Panc1 (cell line): ENCODE results near the gene PSAP. TPM values are rescaled to one million over a fixed set of nuclear protein-coding genes. Genes with fewer than 3 reads are reported as not detected.

Experiments
- ATAC-seq: fragments of 200-7000 bp; cut with Tn5 transposase; 2 replicates; pipeline ENCODE4 v1.9.1; 2020; ENCODE audit warnings: mild to moderate bottlenecking, moderate library complexity
- BruUV-seq: library from RNA; stranded (reverse); fragments of 400-500 nt; replicated peaks from 2 replicates; lab custom pipeline; 2021; lab: Mats Ljungman, UMichigan
- CTCF ChIA-PET: fragments of 300-600 bp; sonication (Branson Sonifier 250); formaldehyde crosslinking; loops from one replicate; lab custom pipeline; 2022; ENCODE audit warnings: antibody characterized with exemption; lab: Charles Lee
- POLR2A ChIA-PET: fragments of 300-600 bp; sonication (Branson Sonifier 250); formaldehyde crosslinking; loops from one replicate; lab custom pipeline; 2022; ENCODE audit warnings: antibody characterized with exemption; lab: Charles Lee
- DNase-seq: peaks from one replicate; pipeline ENCODE4 v3.0.0-alpha.2; 2010; ENCODE audit warnings: low read depth, low spot score
- H3K27ac ChIP-seq: 2 replicates; pipeline ENCODE4 v1.5.1; 2011; ENCODE audit warnings: mild to moderate bottlenecking, low read length, inconsistent platforms
- H3K27me3 ChIP-seq: fragments of 200-500 bp; sonication (Bioruptor generic); 2 replicates; pipeline ENCODE4 v1.6.0; 2014; ENCODE audit warnings: low read length, inconsistent platforms; ENCODE audit not compliant: control insufficient read depth, insufficient read depth
- H3K36me3 ChIP-seq: fragments of 200-500 bp; sonication (Bioruptor generic); 2 replicates; pipeline ENCODE4 v1.5.1; 2014; ENCODE audit warnings: inconsistent platforms, mild to moderate bottlenecking, low read length, moderate library complexity; ENCODE audit not compliant: control insufficient read depth, insufficient read depth
- H3K4me1 ChIP-seq: 2 replicates; pipeline ENCODE4 v1.5.1; 2011; ENCODE audit warnings: inconsistent platforms, mild to moderate bottlenecking, low read length, moderate library complexity; ENCODE audit not compliant: control insufficient read depth, insufficient read depth
- H3K4me3 ChIP-seq, 2 experiments: 2 replicates each; pipeline ENCODE4 v1.5.1; 2011 to 2012; ENCODE audit warnings: low read depth in 2 of 2, low read length in 2 of 2, mild to moderate bottlenecking in 2 of 2, inconsistent platforms in 1 of 2, moderate library complexity in 1 of 2
- H3K9me3 ChIP-seq: fragments of 200-500 bp; sonication (Bioruptor generic); 2 replicates; pipeline ENCODE4 v1.5.1; 2014; ENCODE audit warnings: low read depth, mild to moderate bottlenecking, inconsistent platforms, low read length, moderate library complexity; ENCODE audit not compliant: control insufficient read depth, insufficient read depth
- CTCF ChIP-seq: fragments of 450-650 bp; IDR thresholded peaks from 2 replicates; pipeline ENCODE4 v1.5.1; 2017; ENCODE audit warnings: mild to moderate bottlenecking
- POLR2AphosphoS5 ChIP-seq: IDR thresholded peaks from 2 replicates; pipeline ENCODE4 v1.6.1; 2012; ENCODE audit warnings: mild to moderate bottlenecking, low read depth, low read length, moderate library complexity
- REST ChIP-seq, 2 experiments: IDR thresholded peaks; 2 replicates each; pipeline ENCODE4 v1.6.1; 2011 to 2012; ENCODE audit warnings: low read depth in 2 of 2, control low read depth in 1 of 2, low read length in 1 of 2, mild to moderate bottlenecking in 1 of 2, moderate library complexity in 1 of 2; ENCODE audit not compliant: insufficient read depth in 1 of 2
- SIN3A ChIP-seq: IDR thresholded peaks from 2 replicates; pipeline ENCODE4 v1.6.1; 2012; ENCODE audit warnings: low read depth, mild to moderate bottlenecking, low read length, moderate library complexity, borderline replicate concordance; ENCODE audit not compliant: insufficient read depth
- TCF7L2 ChIP-seq: IDR thresholded peaks from 2 replicates; pipeline ENCODE4 v1.6.1; 2011; ENCODE audit warnings: mild to moderate bottlenecking, low read depth, low read length, inconsistent platforms
- in situ Hi-C: cut with HindIII; loops from 2 replicates; pipeline ENCODE4 v1.10.0; 2016; ENCODE audit warnings: low sequenced_read_pairs, low pct_unique_long_range_greater_than_20kb
- intact Hi-C: fragments of 100-400 bp; cut with micrococcal nuclease; formaldehyde crosslinking; loops from one replicate; pipeline ENCODE4 v1.10.0; 2022; ENCODE audit not compliant: unreplicated experiment
- total RNA-seq: library from RNA; stranded (reverse); gene quantifications from one replicate; pipeline ENCODE4 v1.2.1, GENCODE V29; 2021; ENCODE audit not compliant: unreplicated experiment

The PSAP gene
- total RNA-seq, 1 experiment from 2014 or later = 3,649 TPM

- ATAC-seq (peak; percentile 14; the same call in 1 of the 2 replicates), DNase-seq (no peak)
- POLR2A ChIA-PET = no interaction called here
- Histone ChIP-seq H3K27ac (no peak overlapping the region), H3K4me3 (no peak overlapping the region), H3K4me1 (no peaks in the 10 kb centered on the region; the same call in 1 of the 2 replicates), H3K9me3 (no peaks in the 10 kb centered on the region), H3K27me3 (no peaks in the 10 kb centered on the region), H3K36me3 (no peaks in the 10 kb centered on the region)
- in situ Hi-C loops (no loop called here), intact Hi-C loops (no loop called here)
- CTCF ChIA-PET = interaction anchor here (0.7 kb wide), 2 partner anchors 99 to 104 kb away, joined by 3 read pairs; no protein-coding TSS in a partner anchor
- BruUV-seq = no TSS peak
- TF ChIP-seq TCF7L2 (no peak), POLR2AphosphoS5 (peak; percentile 33; the same call in 1 of the 2 replicates), REST (IDR thresholded peaks at IDR 0.05; ENCODE audit: insufficient read depth in 1 of 2, low read depth in 2 of 2, low read length in 1 of 2) (0 out of 4 replicates have a peak, but pooled peaks of 1 of the 2 experiments have one; percentile 32), CTCF (no peak), SIN3A (no peak)
These were observed 45.0 kb downstream of the PSAP start for GRCh38 chr10:71805776-71806703.

DNA sequence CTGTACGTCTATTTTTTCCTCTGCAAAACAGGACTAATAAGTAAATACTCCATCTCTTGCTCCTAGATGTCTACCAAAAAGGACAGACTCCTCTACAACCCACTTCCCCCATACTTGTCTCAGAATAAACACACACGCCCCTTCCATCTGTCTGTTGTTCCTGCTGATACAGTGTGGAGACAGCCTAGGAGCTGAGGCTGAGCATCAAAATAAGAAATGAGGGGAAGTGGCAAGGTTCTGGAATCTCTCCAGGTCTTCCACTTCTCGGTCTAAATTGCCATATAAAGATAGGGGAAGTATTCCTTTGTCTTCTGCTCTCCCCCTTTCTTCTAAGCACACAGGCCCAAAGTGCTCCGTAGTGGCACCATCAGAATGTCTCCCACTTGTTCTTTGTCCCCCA lies 47.0 kb downstream of the PSAP start:
- TF ChIP-seq POLR2AphosphoS5 (0 out of 2 replicates have a peak, but pooled peaks have one; percentile 41), CTCF (no peak)
- H3K4me3 ChIP-seq = no peak overlapping the region
- in situ Hi-C loops (no loop called here), intact Hi-C loops (no loop called here)
- no peak overlapping the region for H3K27ac ChIP-seq
- DNase-seq = no peak
- POLR2A ChIA-PET = no interaction called here
- no peaks in the 10 kb centered on the region for H3K27me3 ChIP-seq
- BruUV-seq = no TSS peak
- H3K4me1 ChIP-seq = no peaks in the 10 kb centered on the region; the same call in 1 of the 2 replicates
- H3K9me3 ChIP-seq = no peaks in the 10 kb centered on the region
- no peak for ATAC-seq
- no peaks in the 10 kb centered on the region for H3K36me3 ChIP-seq
- CTCF ChIA-PET = no interaction called here
